Large intestine (tissue), 3 donors: ENCODE measurements around the gene EZH1. TPM values are rescaled to one million over a fixed set of nuclear protein-coding genes. Genes with fewer than 3 reads are reported as not detected.
A peak's percentile ranks its signal among the peaks of the same experiment; 100 is the strongest.
"Not testable (repeated sequence)": the region's sequence is repeated elsewhere in the genome, so short reads cannot be mapped to it uniquely, and the experiment has no call there.

Source experiments
- DNase-seq, 2 donors: peaks; one replicate each; pipeline versions ENCODE4 v3.0.0 to v3.0.0-alpha.2; 2013
- H3K27ac ChIP-seq: one replicate; pipeline ENCODE4 v1.5.1; 2013; ENCODE audit warnings: low read length
- H3K27me3 ChIP-seq: 2 replicates; pipeline ENCODE4 v1.6.1; 2013; ENCODE audit warnings: low read length; ENCODE audit not compliant: control insufficient read depth, insufficient read depth
- H3K36me3 ChIP-seq: 2 replicates; pipeline ENCODE4 v1.6.1; 2013; ENCODE audit warnings: low read length; ENCODE audit not compliant: control insufficient read depth, insufficient read depth
- H3K4me1 ChIP-seq: one replicate; pipeline ENCODE4 v1.6.1; 2013; ENCODE audit warnings: low read length; ENCODE audit not compliant: control insufficient read depth, insufficient read depth
- H3K4me3 ChIP-seq: one replicate; pipeline ENCODE4 v1.5.1; 2013; ENCODE audit warnings: low read length
- H3K9me3 ChIP-seq: one replicate; pipeline ENCODE4 v1.6.1; 2013; ENCODE audit warnings: mild to moderate bottlenecking, low read depth, low read length, moderate library complexity; ENCODE audit not compliant: control insufficient read depth
- WGBS: methylation state at CpG from one replicate; pipeline ENCODE4 v1.1.5; 2013; ENCODE audit warnings: low lambda C conversion rate; ENCODE audit not compliant: insufficient coverage; 5-methylcytosine and 5-hydroxymethylcytosine counted together
- polyA plus RNA-seq: library from polyadenylated mRNA; unstranded; fragments of 120-200 nt; gene quantifications from one replicate; pipeline ENCODE4 v1.2.1, GENCODE V29; 2013

Gene EZH1
- polyA plus RNA-seq, 1 donor, result 37.6 TPM

GRCh38 chr17:42773290-42774035 lies 28.6 kb upstream of the EZH1 start, which contains the start of gene VPS25:
TSS of gene VPS25 (plus strand) at chr17:42773449. CDS start at chr17:42773476, 27 bp downstream.
- no peaks in the 10 kb centered on the region for H3K27me3 ChIP-seq
- peaks cover 11% of the 10 kb centered on the region for H3K4me1 ChIP-seq
- WGBS, result 0% methylated on average over 2 of the region's 39 CpGs
- peak; percentile 78 to 84 for DNase-seq
- peak within 1 kb of the TSS; percentile 83 for H3K27ac ChIP-seq
- H3K4me3 ChIP-seq, result peak within 1 kb of the TSS; percentile 93
- peaks cover 32% of the 10 kb centered on the region for H3K36me3 ChIP-seq
- no peaks in the 10 kb centered on the region for H3K9me3 ChIP-seq

DNA sequence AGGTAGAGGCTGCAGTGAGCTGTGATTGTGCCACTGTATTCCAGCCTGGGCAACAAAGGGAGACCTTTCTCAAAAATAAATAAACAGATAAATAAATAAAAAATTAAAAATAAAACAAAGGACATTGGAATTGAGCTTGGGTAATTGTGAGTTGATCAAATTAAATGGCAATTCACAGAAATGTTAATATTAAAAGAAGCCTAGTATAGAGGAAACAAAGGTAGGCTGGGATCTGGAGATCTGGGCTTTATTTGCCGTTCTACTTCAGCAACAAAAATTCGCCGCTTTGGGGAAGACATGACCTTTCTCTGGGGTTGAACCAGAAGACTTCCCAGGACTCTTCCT lies 28.1 kb upstream of the EZH1 start:
- peak overlapping the region; percentile 83 for H3K27ac ChIP-seq
- peaks cover 28% of the 10 kb centered on the region for H3K36me3 ChIP-seq
- H3K4me1 ChIP-seq, result peaks cover 10% of the 10 kb centered on the region
- H3K27me3 ChIP-seq, result no peaks in the 10 kb centered on the region
- no peaks in the 10 kb centered on the region for H3K9me3 ChIP-seq
- no CpG with 5 or more reads among the region's 3 CpGs for WGBS
- peak overlapping the region; percentile 93 for H3K4me3 ChIP-seq
- DNase-seq, result no peak

DNA sequence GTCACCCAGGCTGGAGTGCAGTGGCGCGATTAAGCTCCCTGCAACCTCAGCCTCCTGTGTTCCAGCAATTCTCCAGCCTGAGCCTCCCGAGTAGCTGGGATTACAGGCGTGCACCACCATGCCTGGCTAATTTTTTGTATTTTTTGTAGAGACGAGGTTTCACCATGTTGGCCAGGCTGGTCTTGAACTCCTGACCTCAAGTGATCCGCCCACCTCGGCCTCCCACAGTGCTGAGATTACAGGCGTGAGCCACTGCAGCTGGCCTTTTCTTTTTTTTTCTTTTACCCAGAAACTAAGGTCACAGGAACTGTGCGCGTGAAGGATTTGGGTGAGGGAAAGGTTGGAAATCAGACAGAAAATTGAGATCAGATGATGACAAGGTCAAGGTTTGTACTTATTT lies 25.1 kb upstream of the EZH1 start:
- not testable (repeated sequence) for DNase-seq, H3K4me3 ChIP-seq, H3K27me3 ChIP-seq, H3K36me3 ChIP-seq, H3K27ac ChIP-seq, H3K9me3 ChIP-seq
- WGBS, result 100% methylated on average over 2 of the region's 10 CpGs
- peaks cover 10% of the 10 kb centered on the region for H3K4me1 ChIP-seq

GRCh38 chr17:42768006-42768405 lies 23.2 kb upstream of the EZH1 start:
- not testable (repeated sequence) for DNase-seq, H3K4me1 ChIP-seq
- WGBS, result no CpG with 5 or more reads among the region's 9 CpGs

GRCh38 chr17:42767512-42767911 lies 22.7 kb upstream of the EZH1 start:
- Histone ChIP-seq H3K36me3 (no peaks in the 10 kb centered on the region), H3K4me1 (peaks cover 6% of the 10 kb centered on the region), H3K27ac (no peak overlapping the region), H3K4me3 (no peak overlapping the region), H3K27me3 (no peaks in the 10 kb centered on the region), H3K9me3 (no peaks in the 10 kb centered on the region)
- DNase-seq, result no peak

More at GRCh38 chr17:42768006-42768405, 23.2 kb upstream of the EZH1 start:
- H3K9me3 ChIP-seq, H3K4me3 ChIP-seq, H3K27me3 ChIP-seq, H3K36me3 ChIP-seq, H3K27ac ChIP-seq: not testable (repeated sequence)

GRCh38 chr17:42766124-42766523 lies 21.3 kb upstream of the EZH1 start:
- H3K36me3 ChIP-seq, result no peaks in the 10 kb centered on the region
- no CpG with 5 or more reads among the region's 6 CpGs for WGBS
- no peak for DNase-seq

DNA sequence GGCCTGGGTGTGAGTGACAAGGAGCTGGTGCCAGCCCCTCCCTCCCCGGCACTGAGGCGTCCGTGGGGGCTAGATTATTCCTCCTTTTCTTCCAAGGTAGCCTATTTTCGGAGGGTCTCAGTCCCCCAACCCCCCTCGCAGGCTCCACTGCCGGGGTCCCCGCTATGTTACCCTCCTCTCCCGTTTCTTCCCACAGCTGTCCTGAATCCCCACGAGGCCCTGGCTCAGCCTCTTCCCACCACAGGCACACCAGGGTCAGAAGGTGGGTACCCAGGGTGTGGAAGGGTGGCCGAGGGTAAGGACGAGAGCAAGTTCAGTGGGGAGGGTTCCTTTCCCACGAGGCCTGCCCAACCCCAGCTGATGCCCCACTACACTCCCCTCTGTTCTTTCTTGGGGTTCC lies 16.8 kb upstream of the EZH1 start:
- H3K27me3 ChIP-seq, result peaks cover 13% of the 10 kb centered on the region
- H3K27ac ChIP-seq, result no peak overlapping the region
- H3K4me3 ChIP-seq, result peak overlapping the region; percentile 46
- H3K4me1 ChIP-seq, result peaks cover 18% of the 10 kb centered on the region
- H3K36me3 ChIP-seq, result no peaks in the 10 kb centered on the region
- DNase-seq, result no peak
- WGBS, result no CpG with 5 or more reads among the region's 12 CpGs
- peaks cover 4% of the 10 kb centered on the region for H3K9me3 ChIP-seq

More at GRCh38 chr17:42766124-42766523, 21.3 kb upstream of the EZH1 start:
- H3K9me3 ChIP-seq, result peaks cover 4% of the 10 kb centered on the region
- no peak overlapping the region for H3K4me3 ChIP-seq
- peaks cover 8% of the 10 kb centered on the region for H3K27me3 ChIP-seq
- peaks cover 13% of the 10 kb centered on the region for H3K4me1 ChIP-seq
- H3K27ac ChIP-seq, result no peak overlapping the region

GRCh38 chr17:42760652-42761581 lies 16.1 kb upstream of the EZH1 start, which contains the start of gene RAMP2:
TSS of gene RAMP2 (plus strand) at chr17:42761227. CDS start at chr17:42761262, 35 bp downstream.
- peaks cover 4% of the 10 kb centered on the region for H3K9me3 ChIP-seq
- peak within 1 kb of the TSS; percentile 46 for H3K4me3 ChIP-seq
- no peak within 1 kb of the TSS for H3K27ac ChIP-seq
- no CpG with 5 or more reads among the region's 92 CpGs for WGBS
- H3K36me3 ChIP-seq, result no peaks in the 10 kb centered on the region
- peaks cover 18% of the 10 kb centered on the region for H3K4me1 ChIP-seq
- H3K27me3 ChIP-seq, result peaks cover 13% of the 10 kb centered on the region
- DNase-seq, result peak in 1 of 2 donors; percentile 56

DNA sequence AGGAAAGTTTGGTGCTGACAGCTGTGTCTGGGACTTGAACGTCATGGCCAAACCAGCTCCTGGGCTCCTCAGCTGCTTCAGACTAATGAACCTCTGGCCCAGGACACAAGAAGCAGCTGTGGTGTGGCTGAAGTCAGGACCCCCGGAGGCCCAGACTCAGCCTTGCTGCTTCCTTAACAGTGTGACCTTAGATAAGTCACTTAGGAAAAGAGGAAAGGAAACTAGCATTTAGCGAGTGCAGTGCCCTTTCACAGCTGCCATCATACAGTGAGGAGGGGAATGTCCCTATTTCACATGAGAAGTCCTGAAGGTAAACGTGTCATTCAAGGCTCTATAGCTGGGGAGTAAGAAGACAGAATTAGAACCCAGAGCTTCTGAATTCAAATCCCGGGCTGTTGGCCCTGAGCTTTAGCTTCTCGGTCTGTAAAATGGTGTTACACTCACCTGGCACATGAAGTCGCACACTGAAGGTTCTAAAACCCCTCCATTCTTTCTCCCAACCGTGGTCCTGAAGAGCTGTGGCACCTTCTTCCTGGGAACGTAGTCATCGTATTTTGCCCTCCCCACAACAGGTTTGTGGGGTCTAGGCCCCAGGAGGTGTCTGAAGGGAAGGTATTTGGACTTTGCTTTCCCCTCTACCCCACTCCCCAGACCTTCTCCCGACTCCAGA lies 15.3 kb upstream of the EZH1 start:
- Histone ChIP-seq H3K9me3 (peaks cover 4% of the 10 kb centered on the region), H3K27me3 (peaks cover 13% of the 10 kb centered on the region), H3K4me1 (peaks cover 18% of the 10 kb centered on the region), H3K27ac (no peak overlapping the region), H3K36me3 (no peaks in the 10 kb centered on the region), H3K4me3 (peak overlapping the region; percentile 45)
- DNase-seq, result no peak
- WGBS, result no CpG with 5 or more reads among the region's 11 CpGs

GRCh38 chr17:42754782-42755181 lies 9.9 kb upstream of the EZH1 start:
- Histone ChIP-seq H3K4me1 (no peaks in the 10 kb centered on the region), H3K9me3 (no peaks in the 10 kb centered on the region), H3K4me3 (no peak overlapping the region), H3K27ac (no peak overlapping the region), H3K36me3 (no peaks in the 10 kb centered on the region), H3K27me3 (no peaks in the 10 kb centered on the region)
- no CpG with 5 or more reads among the region's 3 CpGs for WGBS
- no peak for DNase-seq
